OCI-LY1 (cell line): Measurements from ENCODE around the gene ENDOD1.

Experiments
- EZH2 ChIP-seq: fragments of 200-600 bp; sonication (generic), shearing (Covaris generic); IDR thresholded peaks from 2 replicates; pipeline ENCODE4 v1.8.0; 2017; ENCODE audit warnings: borderline replicate concordance, mixed run types, mild to moderate bottlenecking, antibody characterized with exemption, low read length, moderate library complexity, mixed read lengths
- TF ChIP-seq, protein P1 (sequence below): fragments of 200-600 bp; sonication (generic), shearing (Covaris generic); IDR thresholded peaks from 2 replicates; pipeline ENCODE4 v1.5.1; 2017; ENCODE audit warnings: mild to moderate bottlenecking, antibody characterized with exemption, low read length, moderate library complexity, mixed read lengths

DNA sequence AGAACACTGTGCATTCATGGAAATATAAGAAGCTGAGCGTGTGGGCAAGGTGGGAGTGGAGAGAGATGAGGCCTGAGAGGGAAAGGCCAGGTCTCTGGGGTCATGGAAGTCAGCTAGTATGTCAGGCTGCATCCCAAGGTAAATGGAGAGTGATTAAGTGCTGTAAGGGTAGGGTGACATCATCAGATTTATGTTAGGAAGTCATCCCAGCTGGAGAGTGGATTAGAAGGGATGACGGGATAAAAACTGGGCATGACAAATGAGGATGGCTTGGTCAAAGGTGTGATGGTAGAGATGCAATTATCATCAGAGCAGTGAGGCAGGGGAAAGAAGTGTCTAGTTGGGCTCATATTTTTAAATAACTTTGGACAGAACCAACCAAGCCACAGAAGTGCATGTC lies 3.5 kb upstream of the ENDOD1 start:
- TF ChIP-seq, protein P1, sequence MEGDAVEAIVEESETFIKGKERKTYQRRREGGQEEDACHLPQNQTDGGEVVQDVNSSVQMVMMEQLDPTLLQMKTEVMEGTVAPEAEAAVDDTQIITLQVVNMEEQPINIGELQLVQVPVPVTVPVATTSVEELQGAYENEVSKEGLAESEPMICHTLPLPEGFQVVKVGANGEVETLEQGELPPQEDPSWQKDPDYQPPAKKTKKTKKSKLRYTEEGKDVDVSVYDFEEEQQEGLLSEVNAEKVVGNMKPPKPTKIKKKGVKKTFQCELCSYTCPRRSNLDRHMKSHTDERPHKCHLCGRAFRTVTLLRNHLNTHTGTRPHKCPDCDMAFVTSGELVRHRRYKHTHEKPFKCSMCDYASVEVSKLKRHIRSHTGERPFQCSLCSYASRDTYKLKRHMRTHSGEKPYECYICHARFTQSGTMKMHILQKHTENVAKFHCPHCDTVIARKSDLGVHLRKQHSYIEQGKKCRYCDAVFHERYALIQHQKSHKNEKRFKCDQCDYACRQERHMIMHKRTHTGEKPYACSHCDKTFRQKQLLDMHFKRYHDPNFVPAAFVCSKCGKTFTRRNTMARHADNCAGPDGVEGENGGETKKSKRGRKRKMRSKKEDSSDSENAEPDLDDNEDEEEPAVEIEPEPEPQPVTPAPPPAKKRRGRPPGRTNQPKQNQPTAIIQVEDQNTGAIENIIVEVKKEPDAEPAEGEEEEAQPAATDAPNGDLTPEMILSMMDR: no peak
- TF ChIP-seq EZH2: no peak
